Tibial nerve (tissue), 4 donors: ENCODE data around the gene ETV4. TPM values are rescaled to one million over a fixed set of nuclear protein-coding genes. Genes with fewer than 3 reads are reported as not detected.

Experiments
- DNase-seq, 2 donors: peaks; one replicate each; pipeline ENCODE4 v3.0.0-alpha.2; 2019; ENCODE audit warnings: low spot score in 2 of 2
- H3K27ac ChIP-seq, 4 donors: fragments of 200-600 bp; sonication (generic) in 3 of 4; one replicate each; pipeline ENCODE4 v1.5.1; 2017 to 2019; ENCODE audit warnings: mild to moderate bottlenecking in 1 of 4
- H3K27me3 ChIP-seq, 2 donors: fragments of 200-600 bp; sonication (generic) in 1 of 2; one replicate each; pipeline versions ENCODE4 v1.5.1 to v1.6.0; 2017 to 2019
- H3K36me3 ChIP-seq, 3 donors: fragments of 200-600 bp; sonication (generic); one replicate each; pipeline ENCODE4 v1.5.1; 2018 to 2019
- H3K4me1 ChIP-seq, 4 donors: fragments of 200-600 bp; sonication (generic) in 3 of 4; one replicate each; pipeline ENCODE4 v1.5.1; 2017 to 2019
- H3K4me3 ChIP-seq, 4 donors: fragments of 200-600 bp; sonication (generic) in 3 of 4; one replicate each; pipeline ENCODE4 v1.5.1; 2017 to 2019; ENCODE audit warnings: mild to moderate bottlenecking in 1 of 4, moderate library complexity in 1 of 4
- H3K9me3 ChIP-seq, 4 donors: fragments of 200-600 bp; sonication (generic) in 3 of 4; one replicate each; pipeline ENCODE4 v1.5.1; 2017 to 2019
- EP300 ChIP-seq, 2 donors: sonication (generic); formaldehyde crosslinking; IDR thresholded peaks; one replicate each; pipeline ENCODE4 v1.6.1; 2017; ENCODE audit warnings: antibody characterized with exemption in 2 of 2, mild to moderate bottlenecking in 1 of 2
- POLR2A ChIP-seq, 2 donors: fragments of 450-650 bp; IDR thresholded peaks; one replicate each; pipeline ENCODE4 v1.6.1; 2017; ENCODE audit warnings: antibody characterized with exemption in 2 of 2, mild to moderate bottlenecking in 2 of 2, moderate library complexity in 2 of 2
- WGBS, 2 donors: methylation state at CpG; one replicate each; pipeline ENCODE4 v1.1.5; 2018; 5-methylcytosine and 5-hydroxymethylcytosine counted together
- total RNA-seq, 4 donors: library from RNA; depleted of rRNA; stranded (reverse); fragments of >200 nt; gene quantifications; one replicate each; pipeline ENCODE4 v1.1.0, GENCODE V29; 2016
- TF ChIP-seq, protein P1 (sequence below), 5 experiments: fragments of 200-600 bp in 3 of 5; fragments of 450-650 bp in 2 of 5; sonication (generic) in 3 of 5; IDR thresholded peaks; one replicate each; pipeline ENCODE4 v1.5.1; 2016 to 2019; ENCODE audit warnings: antibody characterized with exemption in 5 of 5, mild to moderate bottlenecking in 3 of 5, moderate library complexity in 2 of 5

The ETV4 gene
- total RNA-seq, 4 donors from 2014 or later = 1.5 to 5.1 (median 3.8) TPM

DNA sequence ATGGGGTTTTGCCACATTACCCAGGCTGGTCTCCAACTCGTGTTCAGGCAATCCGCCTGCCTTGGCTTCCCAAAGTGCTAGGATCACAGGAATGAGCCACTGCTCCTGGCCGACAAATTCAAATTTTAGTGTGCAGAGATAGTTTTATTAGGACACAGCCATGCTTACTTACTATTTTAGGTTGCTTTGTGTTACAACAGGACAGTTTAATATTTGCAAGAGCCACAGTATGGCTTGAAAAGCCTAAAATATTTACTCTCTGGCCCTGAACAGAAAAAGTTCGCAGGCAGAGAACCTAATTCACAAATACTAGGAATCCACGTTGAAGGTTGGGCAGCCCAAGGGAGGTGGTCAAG, 12.6 kb upstream of the ETV4 start:
- Histone ChIP-seq H3K27me3 (peaks cover 0 to 5% of the 10 kb centered on the region in 2 donors), H3K27ac (no peak overlapping the region), H3K36me3 (no peaks in the 10 kb centered on the region), H3K4me3 (no peak overlapping the region), H3K9me3 (no peaks in the 10 kb centered on the region), H3K4me1 (peaks cover 0 to 17% (median 0%) of the 10 kb centered on the region in 4 donors)
- no peak for DNase-seq
- 83 to 88% methylated on average over 5 of the region's 5 CpGs for WGBS, 2 donors
- TF ChIP-seq POLR2A (IDR thresholded peaks at IDR 0.05) (no peak), EP300 (IDR thresholded peaks at IDR 0.05) (no peak)
- TF ChIP-seq, protein P1, sequence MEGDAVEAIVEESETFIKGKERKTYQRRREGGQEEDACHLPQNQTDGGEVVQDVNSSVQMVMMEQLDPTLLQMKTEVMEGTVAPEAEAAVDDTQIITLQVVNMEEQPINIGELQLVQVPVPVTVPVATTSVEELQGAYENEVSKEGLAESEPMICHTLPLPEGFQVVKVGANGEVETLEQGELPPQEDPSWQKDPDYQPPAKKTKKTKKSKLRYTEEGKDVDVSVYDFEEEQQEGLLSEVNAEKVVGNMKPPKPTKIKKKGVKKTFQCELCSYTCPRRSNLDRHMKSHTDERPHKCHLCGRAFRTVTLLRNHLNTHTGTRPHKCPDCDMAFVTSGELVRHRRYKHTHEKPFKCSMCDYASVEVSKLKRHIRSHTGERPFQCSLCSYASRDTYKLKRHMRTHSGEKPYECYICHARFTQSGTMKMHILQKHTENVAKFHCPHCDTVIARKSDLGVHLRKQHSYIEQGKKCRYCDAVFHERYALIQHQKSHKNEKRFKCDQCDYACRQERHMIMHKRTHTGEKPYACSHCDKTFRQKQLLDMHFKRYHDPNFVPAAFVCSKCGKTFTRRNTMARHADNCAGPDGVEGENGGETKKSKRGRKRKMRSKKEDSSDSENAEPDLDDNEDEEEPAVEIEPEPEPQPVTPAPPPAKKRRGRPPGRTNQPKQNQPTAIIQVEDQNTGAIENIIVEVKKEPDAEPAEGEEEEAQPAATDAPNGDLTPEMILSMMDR (IDR thresholded peaks at IDR 0.05) = no peak

DNA sequence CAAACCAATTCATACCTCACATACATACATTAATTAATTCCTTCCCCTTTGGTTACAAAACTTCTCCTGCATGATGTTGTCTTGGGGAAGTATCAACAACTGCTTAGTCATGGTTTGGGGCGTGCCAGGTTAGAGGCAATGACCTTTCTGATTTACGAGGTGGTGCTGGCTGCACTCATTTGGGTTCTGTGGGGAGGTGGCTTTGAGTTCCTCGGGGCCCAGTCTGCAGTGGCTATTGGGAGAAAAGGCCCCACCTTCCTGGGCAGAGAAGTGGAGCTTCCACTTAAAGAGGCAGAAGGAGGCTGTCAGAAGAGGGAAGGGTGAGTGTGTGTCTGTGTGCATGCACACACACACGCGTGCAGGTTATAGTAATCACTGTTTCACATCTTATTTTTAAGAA, 10.2 kb upstream of the ETV4 start:
- WGBS, 2 donors = 38 to 59% methylated on average over 5 of the region's 5 CpGs
- Histone ChIP-seq H3K36me3 (no peaks in the 10 kb centered on the region), H3K27me3 (no peaks in the 10 kb centered on the region), H3K4me1 (peaks cover 0 to 7% (median 0%) of the 10 kb centered on the region in 4 donors), H3K27ac (no peak overlapping the region), H3K4me3 (no peak overlapping the region), H3K9me3 (no peaks in the 10 kb centered on the region)
- peak; percentile 20 to 41 for DNase-seq
- TF ChIP-seq, protein P1 (IDR thresholded peaks at IDR 0.05) = no peak
- TF ChIP-seq EP300 (IDR thresholded peaks at IDR 0.05) = no peak
- no peak for TF ChIP-seq POLR2A (IDR thresholded peaks at IDR 0.05)

DNA sequence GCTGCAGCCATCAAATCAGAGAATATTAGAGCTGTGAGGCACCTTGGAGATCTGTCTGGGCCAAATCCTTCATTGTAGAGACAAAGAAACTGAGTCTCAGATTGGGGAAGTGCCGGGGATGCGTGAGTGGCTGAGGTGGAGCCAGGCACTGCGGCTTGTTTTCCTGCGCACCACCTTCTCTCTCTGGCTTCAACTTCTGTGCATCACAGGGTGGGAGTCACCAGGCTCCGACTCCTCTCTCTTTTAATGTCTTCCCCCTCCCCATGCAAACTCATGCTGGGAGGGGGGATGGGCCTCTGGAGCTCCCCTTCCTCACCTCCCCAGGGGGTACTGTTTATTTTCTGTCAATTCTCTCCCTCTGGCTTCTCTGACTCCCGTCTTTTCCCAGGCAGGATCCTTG, 8.7 kb upstream of the ETV4 start:
- no peak for DNase-seq
- Histone ChIP-seq H3K9me3 (no peaks in the 10 kb centered on the region), H3K4me3 (no peak overlapping the region), H3K36me3 (no peaks in the 10 kb centered on the region), H3K27ac (no peak overlapping the region), H3K4me1 (peaks cover 0 to 7% (median 0%) of the 10 kb centered on the region in 4 donors), H3K27me3 (no peaks in the 10 kb centered on the region)
- no peak for TF ChIP-seq EP300 (IDR thresholded peaks at IDR 0.05)
- TF ChIP-seq, protein P1 (IDR thresholded peaks at IDR 0.05) = no peak
- WGBS, 2 donors = 61 to 75% methylated on average over 6 of the region's 6 CpGs

DNA sequence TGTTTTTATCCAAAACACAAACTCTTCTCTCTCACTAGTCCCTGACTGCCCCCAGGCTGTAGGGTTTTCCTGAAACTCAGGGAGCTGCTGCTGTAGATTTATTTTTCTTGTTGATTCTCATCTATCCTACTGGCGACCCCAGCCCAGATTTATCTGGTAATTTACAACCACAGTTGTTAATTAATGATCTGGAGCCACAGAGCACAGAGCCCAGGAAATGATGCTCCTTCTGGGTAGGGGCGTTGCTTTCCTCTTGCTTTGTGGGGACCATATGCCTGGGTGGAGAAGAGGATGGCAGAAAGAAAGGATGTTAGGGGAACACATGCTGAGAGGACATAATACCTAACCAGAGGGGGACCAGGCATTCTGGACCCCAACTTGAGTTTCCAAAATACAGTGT, 7.4 kb upstream of the ETV4 start:
- H3K27me3 ChIP-seq = no peaks in the 10 kb centered on the region
- DNase-seq = no peak
- no peaks in the 10 kb centered on the region for H3K9me3 ChIP-seq
- peaks cover 0 to 7% (median 0%) of the 10 kb centered on the region in 4 donors for H3K4me1 ChIP-seq
- no peak overlapping the region for H3K27ac ChIP-seq
- H3K36me3 ChIP-seq = no peaks in the 10 kb centered on the region
- WGBS, 2 donors = 51 to 59% methylated on average over 2 of the region's 2 CpGs
- no peak overlapping the region for H3K4me3 ChIP-seq
- no peak for TF ChIP-seq EP300 (IDR thresholded peaks at IDR 0.05)
- no peak for TF ChIP-seq POLR2A (IDR thresholded peaks at IDR 0.05)
- TF ChIP-seq, protein P1 (IDR thresholded peaks at IDR 0.05) = no peak

DNA sequence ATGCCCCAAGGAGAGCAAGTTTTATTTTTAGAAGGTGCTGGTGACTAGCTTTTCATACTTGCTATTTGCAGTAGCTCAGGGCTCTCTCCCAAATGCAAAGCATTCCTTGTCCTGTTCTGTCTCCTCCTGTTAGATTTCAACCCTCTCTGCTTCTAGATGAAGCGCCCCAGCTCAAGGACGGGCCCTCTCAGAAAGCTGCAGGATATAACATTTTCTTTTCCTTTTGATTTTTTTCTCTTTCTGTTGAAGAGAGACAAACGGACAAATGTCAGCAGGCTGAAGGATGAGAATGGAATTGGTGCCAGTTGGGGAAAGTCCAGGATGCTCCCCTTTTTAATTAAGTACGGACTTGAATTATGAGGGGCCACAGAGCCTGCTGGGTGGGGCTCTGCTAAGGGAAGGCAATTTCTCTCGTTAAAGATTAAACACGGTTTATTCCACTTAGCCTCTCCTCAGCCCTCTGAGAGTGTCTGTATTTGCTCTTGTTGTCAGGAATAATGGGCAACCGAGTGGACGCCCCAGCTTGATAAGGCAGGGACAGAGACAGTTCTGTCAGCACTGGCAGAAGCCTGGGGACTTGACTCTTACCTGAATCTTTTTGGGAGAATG, 6.2 kb upstream of the ETV4 start:
- no peak for DNase-seq
- TF ChIP-seq POLR2A (IDR thresholded peaks at IDR 0.05) (no peak), EP300 (IDR thresholded peaks at IDR 0.05) (no peak)
- TF ChIP-seq, protein P1 (IDR thresholded peaks at IDR 0.05) = no peak
- Histone ChIP-seq H3K27ac (no peak overlapping the region), H3K27me3 (peaks cover 0 to 10% of the 10 kb centered on the region in 2 donors), H3K4me3 (no peak overlapping the region), H3K4me1 (peaks cover 0 to 7% (median 0%) of the 10 kb centered on the region in 4 donors), H3K9me3 (no peaks in the 10 kb centered on the region), H3K36me3 (no peaks in the 10 kb centered on the region)
- 53 to 58% methylated on average over 8 of the region's 8 CpGs for whole genome bisulfite sequencing, 2 donors
